ENCODE results near the gene FBXL13. TPM values are rescaled to one million over a fixed set of nuclear protein-coding genes. Genes with fewer than 3 reads are reported as not detected.
"Not testable (repeated sequence)": the region's sequence is repeated elsewhere in the genome, so short reads cannot be mapped to it uniquely, and the experiment has no call there.

The FBXL13 gene
- total RNA-seq, 1 donor from 2014 or later, result 2.1 TPM

DNA sequence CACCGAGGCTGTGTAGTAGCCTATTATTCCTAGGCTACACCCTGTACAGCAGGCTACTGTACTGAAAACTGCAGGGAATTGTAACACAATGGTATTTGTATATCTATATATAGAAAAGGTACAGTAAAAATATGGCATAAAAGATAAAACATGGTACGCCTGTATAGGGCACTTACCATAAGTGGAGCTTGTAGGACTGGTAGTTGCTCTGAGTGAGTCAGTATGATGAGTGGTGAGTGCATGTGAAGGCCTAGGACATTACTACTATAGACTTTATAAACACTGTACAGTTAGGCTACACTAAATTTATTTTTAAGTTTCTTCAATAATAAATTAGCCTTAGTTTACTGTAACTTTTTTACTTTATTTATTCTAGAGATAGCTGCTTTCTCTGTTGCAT is 285.8 kb downstream of the FBXL13 start:
- not testable (repeated sequence) for H3K27me3 Mint-ChIP-seq (ENCODE audit: low read depth); H3K4me1 Mint-ChIP-seq; H3K27ac Mint-ChIP-seq (ENCODE audit: unreplicated experiment); H3K9me3 Mint-ChIP-seq; H3K36me3 Mint-ChIP-seq (ENCODE audit: low read depth); H3K4me3 Mint-ChIP-seq; DNase-seq (ENCODE audit: low read depth, low spot score)

DNA sequence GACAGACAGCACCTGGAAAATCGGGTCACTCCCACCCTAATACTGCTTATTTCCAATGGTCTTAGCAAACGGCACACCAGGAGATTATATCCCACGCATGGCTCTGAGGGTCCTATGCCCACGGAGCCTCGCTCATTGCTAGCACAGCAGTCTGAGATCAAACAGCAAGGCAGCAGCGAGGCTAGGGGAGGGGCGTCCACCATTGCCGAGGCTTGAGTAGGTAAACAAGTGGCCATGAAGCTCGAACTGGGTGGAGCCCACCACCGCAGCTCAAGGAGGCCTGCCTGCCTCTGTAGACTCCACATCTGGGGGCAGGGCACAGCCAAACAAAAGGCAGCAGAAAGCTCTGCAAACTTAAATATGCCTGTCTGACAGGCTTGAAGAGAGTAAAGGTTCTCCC is 293.7 kb downstream of the FBXL13 start:
- H3K4me3 Mint-ChIP-seq, result not testable (repeated sequence)

DNA sequence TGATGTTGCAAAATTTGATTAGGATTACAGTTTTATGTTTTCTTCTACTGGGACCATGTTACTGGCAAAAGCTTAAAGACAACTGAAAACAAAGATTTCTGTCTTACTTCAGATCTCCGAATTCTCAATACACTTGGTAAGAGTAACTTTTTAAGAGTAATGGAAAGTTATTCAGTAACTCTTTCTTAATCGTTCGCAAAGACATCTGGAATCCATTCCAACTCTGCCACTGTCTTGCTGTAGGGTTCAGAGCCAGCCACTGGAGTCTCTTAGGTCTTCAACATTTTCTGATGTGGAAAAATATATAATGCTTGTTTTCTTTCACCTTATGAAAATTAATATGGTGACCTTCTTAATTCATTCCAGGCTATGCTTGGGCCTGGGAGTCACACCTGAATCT is 295.9 kb downstream of the FBXL13 start:
- not testable (repeated sequence) for H3K27ac Mint-ChIP-seq (ENCODE audit: unreplicated experiment); H3K27me3 Mint-ChIP-seq (ENCODE audit: low read depth); H3K9me3 Mint-ChIP-seq; DNase-seq (ENCODE audit: low read depth, low spot score); H3K4me1 Mint-ChIP-seq; H3K4me3 Mint-ChIP-seq
- peaks cover 34% of the 10 kb centered on the region for H3K36me3 Mint-ChIP-seq (ENCODE audit: low read depth)

More for the DNA sequence above, 293.7 kb downstream of the FBXL13 start:
- H3K36me3 Mint-ChIP-seq (ENCODE audit: low read depth), result peaks cover 29% of the 10 kb centered on the region
- not testable (repeated sequence) for DNase-seq (ENCODE audit: low read depth, low spot score); H3K9me3 Mint-ChIP-seq; H3K4me1 Mint-ChIP-seq; H3K27ac Mint-ChIP-seq (ENCODE audit: unreplicated experiment); H3K27me3 Mint-ChIP-seq (ENCODE audit: low read depth)

DNA sequence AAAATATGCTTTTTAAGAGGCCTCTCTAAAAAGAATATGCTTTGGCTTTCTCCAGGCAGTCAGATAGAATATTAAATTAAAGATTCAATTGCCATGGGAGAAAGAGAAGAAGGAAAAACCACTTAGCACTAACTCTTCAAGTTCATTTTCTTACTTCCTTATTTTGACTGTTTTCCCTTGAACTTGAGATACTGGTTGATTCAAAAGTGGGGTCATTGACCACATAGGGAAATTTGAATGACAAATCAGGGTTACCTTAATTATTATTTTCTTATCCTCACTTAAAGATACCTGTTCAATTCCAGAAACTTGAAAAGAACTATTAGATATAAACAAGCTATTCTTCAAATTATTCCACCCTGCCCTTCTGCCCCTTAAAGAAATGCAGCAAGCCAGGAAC is 298.4 kb downstream of the FBXL13 start:
- peaks cover 26% of the 10 kb centered on the region for H3K36me3 Mint-ChIP-seq (ENCODE audit: low read depth)
- H3K4me1 Mint-ChIP-seq; H3K27me3 Mint-ChIP-seq (ENCODE audit: low read depth); H3K27ac Mint-ChIP-seq (ENCODE audit: unreplicated experiment); H3K4me3 Mint-ChIP-seq; DNase-seq (ENCODE audit: low read depth, low spot score); H3K9me3 Mint-ChIP-seq: not testable (repeated sequence)

DNA sequence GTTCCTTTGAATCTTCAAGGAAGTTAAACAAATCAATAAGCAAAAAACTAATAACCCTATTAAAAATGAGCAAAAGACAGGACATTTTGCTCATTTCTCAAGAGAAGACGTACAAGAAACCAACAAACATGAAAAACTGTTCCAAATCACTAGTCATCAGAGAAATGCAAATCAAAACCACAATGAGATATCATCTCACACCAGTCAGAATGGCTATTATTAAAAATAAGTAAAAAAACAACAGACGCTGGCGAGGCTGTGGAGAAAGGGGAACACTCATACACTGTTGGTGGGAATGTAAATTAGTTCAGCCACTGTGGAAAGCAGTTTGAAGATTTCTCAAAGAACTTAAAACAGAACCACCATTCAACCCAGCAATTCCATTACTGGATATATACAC is 304.1 kb downstream of the FBXL13 start:
- not testable (repeated sequence) for H3K4me1 Mint-ChIP-seq; H3K36me3 Mint-ChIP-seq (ENCODE audit: low read depth); H3K9me3 Mint-ChIP-seq; H3K4me3 Mint-ChIP-seq; H3K27ac Mint-ChIP-seq (ENCODE audit: unreplicated experiment); H3K27me3 Mint-ChIP-seq (ENCODE audit: low read depth); DNase-seq (ENCODE audit: low read depth, low spot score)

DNA sequence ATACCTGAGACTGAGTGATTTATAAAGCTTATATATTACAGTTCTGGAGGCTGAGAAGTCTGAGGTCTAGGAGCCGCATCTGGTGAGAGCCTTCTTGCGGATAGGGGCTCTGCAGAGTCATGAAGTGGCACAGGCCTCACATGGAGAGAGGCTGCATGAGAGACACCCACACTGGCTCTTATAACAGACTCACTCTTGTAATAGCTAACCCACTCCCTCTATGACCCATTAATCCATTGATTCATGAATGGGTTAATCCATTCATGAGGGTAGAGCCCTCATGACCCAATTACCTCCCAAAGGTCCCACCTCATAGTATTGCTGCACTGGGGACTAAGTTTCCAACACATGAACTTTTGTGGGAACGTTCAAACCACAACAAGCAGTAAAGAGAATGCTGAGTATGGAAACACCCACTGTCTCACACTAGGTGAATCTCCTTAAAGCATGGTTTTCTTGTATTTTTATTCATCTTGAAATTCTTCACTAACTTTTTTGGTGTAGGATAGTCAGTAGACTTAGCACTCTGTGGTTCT is 304.9 kb downstream of the FBXL13 start:
- not testable (repeated sequence) for H3K36me3 Mint-ChIP-seq (ENCODE audit: low read depth); H3K4me3 Mint-ChIP-seq; DNase-seq (ENCODE audit: low read depth, low spot score); H3K27me3 Mint-ChIP-seq (ENCODE audit: low read depth); H3K27ac Mint-ChIP-seq (ENCODE audit: unreplicated experiment); H3K4me1 Mint-ChIP-seq; H3K9me3 Mint-ChIP-seq

DNA sequence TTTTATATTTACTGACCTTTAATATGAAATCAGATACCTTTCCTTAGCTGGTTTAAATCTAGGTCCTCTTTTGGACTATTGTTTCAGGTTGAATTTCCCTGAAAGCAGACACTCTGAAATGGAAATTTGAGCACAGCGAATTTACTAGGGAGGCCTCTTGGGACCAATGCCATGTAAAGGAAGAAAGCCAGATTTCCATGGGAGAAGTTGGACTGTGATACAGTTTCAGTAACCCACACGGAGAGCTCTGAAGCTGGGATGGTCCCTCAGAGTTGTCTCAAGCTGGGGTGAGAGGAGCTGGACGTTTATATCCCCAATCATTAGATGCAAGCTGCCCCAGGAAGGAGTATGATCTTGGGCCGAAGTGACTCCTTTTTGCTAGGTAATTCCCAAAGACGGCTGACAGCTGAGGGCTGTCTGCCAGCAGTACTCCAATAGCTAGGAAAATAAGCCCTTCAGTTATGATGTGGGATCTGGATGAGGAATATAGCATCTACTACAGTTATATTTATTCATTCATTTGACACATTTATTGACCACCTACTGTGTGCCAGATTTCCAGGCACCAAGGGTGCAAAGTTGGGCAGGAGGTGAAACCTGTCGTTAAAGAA is 311.2 kb downstream of the FBXL13 start:
- not testable (repeated sequence) for H3K27me3 Mint-ChIP-seq (ENCODE audit: low read depth); H3K36me3 Mint-ChIP-seq (ENCODE audit: low read depth); H3K27ac Mint-ChIP-seq (ENCODE audit: unreplicated experiment); H3K9me3 Mint-ChIP-seq; DNase-seq (ENCODE audit: low read depth, low spot score); H3K4me1 Mint-ChIP-seq; H3K4me3 Mint-ChIP-seq

Other genes starting within 250 kb of the FBXL13 start
- 34.9 and 35.8 TPM in 2 replicates for gene LRRC17, start 161.8 kb downstream of the FBXL13 start, total RNA-seq
- gene ARMC10, start 344 bp upstream of the FBXL13 start, total RNA-seq, result 34.5 and 37.0 TPM in 2 replicates
- gene NAPEPLD, start 74.3 kb upstream of the FBXL13 start, total RNA-seq, result 15.0 and 17.4 TPM in 2 replicates
- 64.4 and 69.5 TPM in 2 replicates for gene PMPCB, start 222.6 kb upstream of the FBXL13 start, total RNA-seq